Lower leg skin (tissue), 4 donors: ENCODE data around the gene EEF1B2. TPM values are rescaled to one million over a fixed set of nuclear protein-coding genes. Genes with fewer than 3 reads are reported as not detected.
"Not testable (repeated sequence)": the region's sequence is repeated elsewhere in the genome, so short reads cannot be mapped to it uniquely, and the experiment has no call there.

Experiments used
- DNase-seq, 2 donors: peaks; one replicate each; pipeline ENCODE4 v3.0.0-alpha.2; 2019; ENCODE audit warnings: low spot score in 2 of 2
- H3K4me3 ChIP-seq: fragments of 200-600 bp; sonication (generic); 2 replicates; pipeline ENCODE4 v1.5.1; 2017; ENCODE audit warnings: mild to moderate bottlenecking, low read depth; ENCODE audit not compliant: poor library complexity, severe bottlenecking
- CTCF ChIP-seq, 3 donors: fragments of 450-650 bp; IDR thresholded peaks; one replicate each; pipeline ENCODE4 v1.5.1; 2016; ENCODE audit warnings: antibody characterized with exemption in 3 of 3, mild to moderate bottlenecking in 3 of 3, moderate library complexity in 2 of 3
- POLR2A ChIP-seq, 2 donors: fragments of 450-650 bp; IDR thresholded peaks; one replicate each; pipeline ENCODE4 v1.6.1; 2016 to 2017; ENCODE audit warnings: antibody characterized with exemption in 2 of 2, mild to moderate bottlenecking in 1 of 2, moderate library complexity in 1 of 2
- WGBS, 2 donors: methylation state at CpG; one replicate each; pipeline ENCODE4 v1.1.5; 2018; 5-methylcytosine and 5-hydroxymethylcytosine counted together
- intact Hi-C: fragments of 100-400 bp; cut with DNase I; formaldehyde crosslinking; loops from one replicate; pipeline ENCODE4 v1.15.0; 2023; ENCODE audit warnings: low total_unique reads
- total RNA-seq, 4 donors: library from RNA; depleted of rRNA; stranded (reverse); fragments of >200 nt; gene quantifications; one replicate each; pipeline ENCODE4 v1.1.0, GENCODE V29; 2016

EEF1B2 gene
- total RNA-seq, 4 donors from 2014 or later = 483 to 986 (median 575) TPM

- DNase-seq = no peak
- intact Hi-C loops = no loop called here
- WGBS, 2 donors = 92 to 96% methylated on average over 17 of the region's 17 CpGs
- H3K4me3 ChIP-seq = no peak overlapping the region
- TF ChIP-seq CTCF (IDR thresholded peaks at IDR 0.05) = no peak
- TF ChIP-seq POLR2A (IDR thresholded peaks at IDR 0.05) = no peak
Measured at GRCh38 chr2:206203331-206203730, 43.6 kb downstream of the EEF1B2 start.

GRCh38 chr2:206204710-206205109, 45.0 kb downstream of the EEF1B2 start:
- no peak overlapping the region for H3K4me3 ChIP-seq
- TF ChIP-seq POLR2A (IDR thresholded peaks at IDR 0.05) = no peak
- no peak for DNase-seq
- intact Hi-C loops = no loop called here
- 49 to 67% methylated on average over 3 of the region's 3 CpGs for WGBS, 2 donors

GRCh38 chr2:206207316-206207715, 47.6 kb downstream of the EEF1B2 start:
- DNase-seq, intact Hi-C loops, H3K4me3 ChIP-seq: not testable (repeated sequence)
- 82 to 87% methylated on average over 2 of the region's 2 CpGs for WGBS, 2 donors

GRCh38 chr2:206208900-206209299, 49.2 kb downstream of the EEF1B2 start:
- WGBS, 2 donors = 87 to 91% methylated on average over 7 of the region's 7 CpGs
- intact Hi-C loops = no loop called here

GRCh38 chr2:206211657-206212255, 52.1 kb downstream of the EEF1B2 start:
- no peak for TF ChIP-seq CTCF (IDR thresholded peaks at IDR 0.05)
- no peak for TF ChIP-seq POLR2A (IDR thresholded peaks at IDR 0.05)
- H3K4me3 ChIP-seq = no peak overlapping the region
- 45 to 50% methylated on average over 2 of the region's 2 CpGs for WGBS, 2 donors
- no peak for DNase-seq
- intact Hi-C loops = no loop called here

More at GRCh38 chr2:206208900-206209299, 49.2 kb downstream of the EEF1B2 start:
- DNase-seq = no peak
- TF ChIP-seq CTCF (IDR thresholded peaks at IDR 0.05) (no peak), POLR2A (IDR thresholded peaks at IDR 0.05) (no peak)
- no peak overlapping the region for H3K4me3 ChIP-seq

Other genes with a start within 250 kb of the EEF1B2 start
- 10 to 100 TPM; 13.4 to 28.7 (median 24.4) TPM for gene INO80D, start 73.7 kb upstream of the EEF1B2 start, total RNA-seq
- 100 to 1,000 TPM in 1 of 4 donors, 10 to 100 TPM in 3; 62.5 to 105 (median 79.9) TPM for gene NDUFS1, start 451 bp upstream of the EEF1B2 start, total RNA-seq
- gene ZDBF2, start 114.8 kb downstream of the EEF1B2 start, total RNA-seq = 1 to 10 TPM; 3.1 to 5.5 (median 4.1) TPM